ENCODE measurements around the gene RALGDS.
"Not testable (repeated sequence)": the region's sequence is repeated elsewhere in the genome, so short reads cannot be mapped to it uniquely, and the experiment has no call there.

Gene RALGDS

DNA sequence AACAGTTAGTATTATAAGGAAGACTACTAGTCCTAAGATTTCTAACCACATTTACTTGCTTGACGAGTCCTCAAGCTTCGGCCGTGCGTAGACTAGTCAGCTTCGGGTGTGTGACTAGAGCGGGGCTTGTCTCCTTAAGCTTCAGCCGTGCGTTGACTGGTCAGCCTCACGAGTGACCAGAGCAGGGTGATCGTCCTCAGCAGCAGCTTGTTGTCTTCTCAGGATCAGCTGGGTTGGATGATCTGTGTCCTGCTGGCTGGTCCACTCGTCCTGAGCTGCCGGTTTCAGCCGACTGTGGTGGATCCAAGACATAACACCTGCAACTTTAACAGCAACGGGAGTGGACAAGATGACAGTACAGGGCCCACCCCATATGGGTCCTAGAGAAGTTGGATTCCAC, 42.6 kb downstream of the RALGDS start:
- in situ Hi-C loops (cut with MboI; ENCODE audit: low pct_unique_long_range_greater_than_20kb, low sequenced_read_pairs, unreplicated experiment): no loop called here
- DNase-seq (ENCODE audit: low spot score): no peak
- no peak for TF ChIP-seq CTCF (IDR thresholded peaks at IDR 0.05; ENCODE audit: extremely low read depth, insufficient read depth, missing control alignments)

DNA sequence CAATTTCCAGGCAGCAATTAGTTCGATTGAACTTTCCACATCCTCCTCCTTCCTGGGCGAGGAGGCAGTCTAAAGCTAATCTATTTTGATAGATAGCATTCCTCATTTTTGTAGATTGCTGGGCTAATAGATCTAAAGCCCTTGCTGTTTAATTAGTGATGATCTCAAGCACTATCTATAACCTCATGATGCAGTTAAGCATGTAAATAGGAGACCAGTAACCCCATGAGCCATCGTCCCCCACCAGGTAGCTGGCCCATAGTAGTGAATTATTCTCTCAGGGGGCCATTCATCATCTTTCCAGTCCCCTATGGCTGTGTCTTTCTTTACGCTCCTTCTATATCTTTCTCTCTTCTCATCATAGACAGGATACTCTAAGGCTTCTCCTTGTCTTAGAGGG, 44.3 kb downstream of the RALGDS start:
- DNase-seq (ENCODE audit: low spot score): no peak
- in situ Hi-C loops (cut with MboI; ENCODE audit: low pct_unique_long_range_greater_than_20kb, low sequenced_read_pairs, unreplicated experiment): no loop called here
- no peak for TF ChIP-seq CTCF (IDR thresholded peaks at IDR 0.05; ENCODE audit: extremely low read depth, insufficient read depth, missing control alignments)

DNA sequence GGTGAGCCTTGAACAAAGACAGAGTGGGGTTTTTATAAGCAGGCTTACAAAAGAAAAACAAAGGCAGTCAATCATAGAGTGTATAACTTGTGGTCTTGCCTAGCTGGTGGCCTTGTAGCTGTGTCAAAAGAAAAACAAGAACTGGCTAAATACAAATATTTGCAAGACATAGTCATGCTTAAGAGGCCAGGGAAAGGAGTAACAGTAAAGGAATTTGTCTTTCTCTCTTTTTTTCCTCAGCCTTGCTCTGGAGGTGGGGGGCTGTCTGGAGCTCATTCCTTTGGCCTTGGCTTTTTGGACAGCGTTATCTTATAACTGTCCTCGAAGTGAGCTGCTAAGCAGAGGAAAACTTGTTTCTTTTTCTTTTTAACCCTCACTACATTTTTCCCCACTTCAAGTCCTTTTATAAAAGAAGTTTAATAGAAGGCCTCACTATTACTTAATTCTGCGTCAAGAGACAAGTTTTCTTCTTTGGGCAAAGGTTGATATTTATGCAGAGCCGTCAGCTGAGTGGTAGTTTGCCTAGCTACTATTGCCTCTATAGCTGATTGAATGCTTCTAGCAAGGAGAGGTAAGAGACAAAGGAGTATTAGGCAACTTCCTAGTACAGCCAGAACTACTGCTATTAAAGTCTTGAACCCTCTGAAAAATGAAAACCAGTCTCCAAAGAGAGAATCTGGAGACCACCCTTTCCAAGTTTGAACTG, 45.0 kb downstream of the RALGDS start:
- DNase-seq (ENCODE audit: low spot score): no peak
- in situ Hi-C loops (cut with MboI; ENCODE audit: low pct_unique_long_range_greater_than_20kb, low sequenced_read_pairs, unreplicated experiment): no loop called here
- TF ChIP-seq CTCF (IDR thresholded peaks at IDR 0.05; ENCODE audit: extremely low read depth, insufficient read depth, missing control alignments): no peak

GRCh38 chr9:133074111-133074651, 46.9 kb downstream of the RALGDS start:
- no peak for DNase-seq (ENCODE audit: low spot score)
- in situ Hi-C loops (cut with MboI; ENCODE audit: low pct_unique_long_range_greater_than_20kb, low sequenced_read_pairs, unreplicated experiment): no loop called here
- TF ChIP-seq CTCF (IDR thresholded peaks at IDR 0.05; ENCODE audit: extremely low read depth, insufficient read depth, missing control alignments): no peak

DNA sequence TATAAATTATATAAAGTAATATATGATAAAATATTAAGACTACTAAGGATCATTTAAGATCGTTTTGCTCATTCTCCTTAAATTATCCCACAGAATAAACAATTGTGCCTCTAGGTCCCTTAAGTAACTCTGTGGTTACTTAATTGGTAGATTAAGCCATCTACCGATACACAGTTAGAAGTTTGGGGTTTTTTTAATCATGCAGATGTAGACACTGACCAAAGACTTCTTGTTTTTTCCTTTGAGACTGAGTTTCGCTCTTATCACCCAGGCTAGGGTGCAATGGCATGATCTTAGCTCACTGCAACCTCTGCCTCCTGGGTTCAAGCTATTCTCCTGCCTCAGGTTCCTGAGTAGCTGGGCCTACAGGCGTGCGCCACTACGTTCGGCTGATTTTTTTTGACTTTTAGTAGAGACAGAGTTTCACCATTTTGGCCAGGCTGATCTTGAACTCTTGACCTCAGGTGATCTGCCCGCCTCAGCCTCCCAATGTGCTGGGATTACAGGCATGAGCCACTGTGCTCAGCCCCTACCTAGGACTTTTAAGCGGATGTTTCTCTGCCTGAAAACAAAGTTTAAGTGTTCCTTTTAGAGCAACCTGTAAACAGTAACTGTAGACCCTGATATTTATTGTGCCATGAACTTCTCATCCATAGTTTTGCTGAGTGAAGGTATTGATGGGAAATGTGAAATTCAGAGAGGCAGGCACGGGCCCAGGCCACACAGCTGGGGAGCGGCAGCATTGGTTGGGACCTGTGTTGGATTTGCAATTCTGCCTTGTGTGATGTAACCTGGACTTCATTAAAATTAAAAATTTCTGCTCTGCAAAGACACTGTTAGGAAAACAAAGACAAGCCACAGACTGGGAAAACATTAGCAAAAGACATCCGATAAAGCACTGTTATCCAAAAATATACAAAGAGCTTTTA, 47.7 kb downstream of the RALGDS start:
- TF ChIP-seq CTCF (IDR thresholded peaks at IDR 0.05; ENCODE audit: extremely low read depth, insufficient read depth, missing control alignments): no peak
- in situ Hi-C loops (cut with MboI; ENCODE audit: low pct_unique_long_range_greater_than_20kb, low sequenced_read_pairs, unreplicated experiment): no loop called here
- no peak for DNase-seq (ENCODE audit: low spot score)

DNA sequence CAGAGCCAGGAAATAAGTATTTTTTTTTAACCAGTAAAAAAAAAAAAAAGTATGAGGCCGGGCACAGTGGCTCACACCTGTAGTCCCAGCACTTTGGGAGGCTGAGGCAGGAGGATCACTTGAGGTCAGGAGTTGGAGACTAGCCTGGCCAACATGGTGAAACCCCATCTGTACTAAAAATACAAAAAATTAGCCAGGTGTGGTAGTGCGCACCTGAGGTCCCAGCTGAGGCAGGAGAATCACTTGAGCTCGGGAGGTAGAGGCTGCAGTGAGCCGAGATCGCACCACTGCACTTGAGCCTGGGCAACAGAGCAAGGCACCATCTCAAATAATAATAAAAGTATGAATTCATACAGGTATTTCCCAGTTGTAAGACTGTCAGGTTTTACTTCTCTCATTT, 48.8 kb downstream of the RALGDS start:
- in situ Hi-C loops (cut with MboI; ENCODE audit: low pct_unique_long_range_greater_than_20kb, low sequenced_read_pairs, unreplicated experiment); DNase-seq (ENCODE audit: low spot score): not testable (repeated sequence)

Measured in GM13977 (cell line).